GM12892 (cell line): ENCODE measurements around the gene PIAS1.

Experiments
- POLR2A ChIP-seq: IDR thresholded peaks from 2 replicates; pipeline ENCODE4 v1.6.1; 2011; ENCODE audit warnings: low read depth, low read length, control low read depth
- POLR2AphosphoS5 ChIP-seq: IDR thresholded peaks from 2 replicates; pipeline ENCODE4 v1.6.1; 2011; ENCODE audit warnings: low read depth, low read length, control low read depth
- TAF1 ChIP-seq: IDR thresholded peaks from 2 replicates; pipeline ENCODE4 v1.6.1; 2011; ENCODE audit warnings: low read depth, mild to moderate bottlenecking, control low read depth, low read length, borderline replicate concordance

- TF ChIP-seq POLR2A: no peak
- no peak for TF ChIP-seq POLR2AphosphoS5
- no peak for TF ChIP-seq TAF1
Measured at GRCh38 chr15:68113751-68114150, 59.6 kb downstream of the PIAS1 start.
